GM18951 (cell line): ENCODE measurements around the gene BEND3.

ENCODE experiments used
- POLR2A ChIP-seq: IDR thresholded peaks from 4 replicates; pipeline ENCODE4 v1.6.1; 2011; ENCODE audit warnings: mild to moderate bottlenecking; ENCODE audit not compliant: insufficient read length, insufficient read depth; ENCODE audit errors: extremely low read depth
- in situ Hi-C: fragments of 300-500 bp; cut with MboI; formaldehyde crosslinking; loops from one replicate; pipeline ENCODE4 v1.12.0; 2022; ENCODE audit warnings: low sequenced_read_pairs, mixed read lengths, inconsistent platforms; ENCODE audit not compliant: unreplicated experiment

BEND3 gene

GRCh38 chr6:107064579-107065065 lies 50.7 kb downstream of the BEND3 start:
- in situ Hi-C loops = no loop called here
- no peak for TF ChIP-seq POLR2A

GRCh38 chr6:107062691-107063090 lies 52.6 kb downstream of the BEND3 start:
- TF ChIP-seq POLR2A = no peak
- in situ Hi-C loops = no loop called here

- TF ChIP-seq POLR2A = no peak
- in situ Hi-C loops = no loop called here
Observed at GRCh38 chr6:107061125-107062020, 53.9 kb downstream of the BEND3 start.

GRCh38 chr6:107060704-107061103 lies 54.6 kb downstream of the BEND3 start:
- no peak for TF ChIP-seq POLR2A
- in situ Hi-C loops = no loop called here

GRCh38 chr6:107059606-107060005 lies 55.7 kb downstream of the BEND3 start:
- in situ Hi-C loops = no loop called here
- TF ChIP-seq POLR2A = no peak

- in situ Hi-C loops = no loop called here
- no peak for TF ChIP-seq POLR2A
Observed at GRCh38 chr6:107057679-107058078, 57.6 kb downstream of the BEND3 start.

GRCh38 chr6:107056796-107057195 lies 58.5 kb downstream of the BEND3 start:
- in situ Hi-C loops = no loop called here

GRCh38 chr6:107047807-107048206 lies 67.5 kb downstream of the BEND3 start:
- TF ChIP-seq POLR2A = no peak

More at GRCh38 chr6:107056796-107057195, 58.5 kb downstream of the BEND3 start:
- TF ChIP-seq POLR2A = no peak

GRCh38 chr6:107045826-107046675 lies 69.3 kb downstream of the BEND3 start:
- no peak for TF ChIP-seq POLR2A
- in situ Hi-C loops = no loop called here

More at GRCh38 chr6:107047807-107048206, 67.5 kb downstream of the BEND3 start:
- in situ Hi-C loops = no loop called here

GRCh38 chr6:107033126-107033525 lies 82.2 kb downstream of the BEND3 start:
- no peak for TF ChIP-seq POLR2A
- in situ Hi-C loops = no loop called here

GRCh38 chr6:107032051-107032450 lies 83.3 kb downstream of the BEND3 start:
- no peak for TF ChIP-seq POLR2A
- in situ Hi-C loops = no loop called here

GRCh38 chr6:107030151-107030550 lies 85.2 kb downstream of the BEND3 start:
- no peak for TF ChIP-seq POLR2A
- in situ Hi-C loops = no loop called here

- no peak for TF ChIP-seq POLR2A
- in situ Hi-C loops = no loop called here
Observed at GRCh38 chr6:107026965-107027364, 88.3 kb downstream of the BEND3 start.

GRCh38 chr6:107021446-107022185 lies 93.7 kb downstream of the BEND3 start:
- in situ Hi-C loops = no loop called here
- no peak for TF ChIP-seq POLR2A
